Pancreas (tissue), 10 donors: ENCODE measurements around the gene DDAH2. TPM values are rescaled to one million over a fixed set of nuclear protein-coding genes. Genes with fewer than 3 reads are reported as not detected.

ENCODE experiments used
- ATAC-seq, 4 donors: fragments of 200-7000 bp; cut with Tn5 transposase; one replicate each; pipeline versions ENCODE4 v1.8.0 to v1.9.1; 2020; ENCODE audit warnings: mild to moderate bottlenecking in 4 of 4, moderate library complexity in 4 of 4
- DNase-seq, 6 donors: peaks; one replicate each; pipeline ENCODE4 v3.0.0-alpha.2; 2020
- FAIRE-seq: peaks from 2 replicates; lab custom pipeline; 2012; peaks lifted over from hg19 to GRCh38; lab: Jason Lieb, UNC
- H3K27ac ChIP-seq, 4 donors: fragments of 200-600 bp; sonication (generic); 1 replicate in 3 of 4; 2 replicates in 1 of 4; pipeline versions ENCODE4 v1.5.0 to v1.8.0; 2020
- H3K27me3 ChIP-seq, 4 donors: fragments of 200-600 bp; one replicate each; pipeline ENCODE4 v1.8.0; 2021
- H3K36me3 ChIP-seq, 3 donors: fragments of 200-600 bp; sonication (generic) in 1 of 3; one replicate each; pipeline versions ENCODE4 v1.5.0 to v1.8.0; 2020 to 2021
- H3K4me1 ChIP-seq, 3 donors: fragments of 200-600 bp; one replicate each; pipeline ENCODE4 v1.8.0; 2021
- H3K4me3 ChIP-seq, 4 donors: fragments of 200-600 bp; sonication (generic) in 2 of 4; one replicate each; pipeline versions ENCODE4 v1.5.0 to v1.8.0; 2020 to 2021
- H3K9me3 ChIP-seq, 4 donors: fragments of 200-600 bp; one replicate each; pipeline ENCODE4 v1.8.0; 2021
- WGBS, 2 donors: extraction: QIAGEN DNeasy Blood & Tissue Kit; methylation state at CpG; one replicate each; pipeline ENCODE4 v1.1.7; 2013; 5-methylcytosine and 5-hydroxymethylcytosine counted together
- intact Hi-C, 3 donors: fragments of 100-400 bp; cut with DNase I; formaldehyde crosslinking; loops; one replicate each; pipeline versions ENCODE4 v1.11.1 to v1.14.2; 2022
- polyA plus RNA-seq, 2 donors: library from polyadenylated mRNA; stranded (reverse); fragments of 200-250 nt; gene quantifications; one replicate each; pipeline ENCODE4 v1.2.3, GENCODE V29; 2013
- total RNA-seq, 6 donors: library from RNA; stranded (reverse); fragmentation: NEBNext Ultra II Directional in 4 of 6; extraction: Animal tissue kit (Norgen Biotek cat#: 25700) in 4 of 6; gene quantifications; one replicate each; pipeline versions ENCODE4 v1.2.1 to v1.2.4, GENCODE V29; 2021 to 2023
- TF ChIP-seq, protein P1 (sequence below), 4 donors: fragments of 200-600 bp; sonication (generic) in 3 of 4; IDR thresholded peaks; one replicate each; pipeline versions ENCODE4 v1.5.0 to v1.8.0; 2021; ENCODE audit warnings: antibody characterized with exemption in 4 of 4
- donor health status: healthy with polysubstance abuse.
- donor health status: DM: no; HTN: no; CAD: no; lungs with moderate emphysema.
- donor health status: DM: no; HTN: no; CAD: no.
- donor health status: control.
- donor health status: control.
- donor health status: Bipolar disorder and iron deficiency.
- donor health status: DM: yes; HTN: yes; CAD: no.
- donor health status: DM: no; HTN: no; CAD: no.
- donor health status: DM: no; HTN: no; CAD: no.
- donor health status: DM: yes; HTN: yes; CAD: no.

Gene DDAH2
- total and polyA plus RNA-seq, 8 donors = 6.5 to 68.8 (median 18.2) TPM

- ATAC-seq (peak in 1 of 4 donors; percentile 32), DNase-seq (peak in 1 of 6 donors; percentile 70), FAIRE-seq (no peak)
- H3K36me3 ChIP-seq = no peaks in the 10 kb centered on the region
- H3K27ac ChIP-seq = no peak overlapping the region
- no peaks in the 10 kb centered on the region for H3K9me3 ChIP-seq
- TF ChIP-seq, protein P1, sequence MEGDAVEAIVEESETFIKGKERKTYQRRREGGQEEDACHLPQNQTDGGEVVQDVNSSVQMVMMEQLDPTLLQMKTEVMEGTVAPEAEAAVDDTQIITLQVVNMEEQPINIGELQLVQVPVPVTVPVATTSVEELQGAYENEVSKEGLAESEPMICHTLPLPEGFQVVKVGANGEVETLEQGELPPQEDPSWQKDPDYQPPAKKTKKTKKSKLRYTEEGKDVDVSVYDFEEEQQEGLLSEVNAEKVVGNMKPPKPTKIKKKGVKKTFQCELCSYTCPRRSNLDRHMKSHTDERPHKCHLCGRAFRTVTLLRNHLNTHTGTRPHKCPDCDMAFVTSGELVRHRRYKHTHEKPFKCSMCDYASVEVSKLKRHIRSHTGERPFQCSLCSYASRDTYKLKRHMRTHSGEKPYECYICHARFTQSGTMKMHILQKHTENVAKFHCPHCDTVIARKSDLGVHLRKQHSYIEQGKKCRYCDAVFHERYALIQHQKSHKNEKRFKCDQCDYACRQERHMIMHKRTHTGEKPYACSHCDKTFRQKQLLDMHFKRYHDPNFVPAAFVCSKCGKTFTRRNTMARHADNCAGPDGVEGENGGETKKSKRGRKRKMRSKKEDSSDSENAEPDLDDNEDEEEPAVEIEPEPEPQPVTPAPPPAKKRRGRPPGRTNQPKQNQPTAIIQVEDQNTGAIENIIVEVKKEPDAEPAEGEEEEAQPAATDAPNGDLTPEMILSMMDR (IDR thresholded peaks at IDR 0.05) = no peak
- no peaks in the 10 kb centered on the region for H3K27me3 ChIP-seq
- H3K4me3 ChIP-seq = no peak overlapping the region
- WGBS, 2 donors = 40 to 47% methylated on average over 41 to 42 of the region's 42 CpGs
- intact Hi-C loops = loop anchor here in 1 of 3 donors (5.0 kb wide), 1 partner anchor 84 kb away; the partner anchor contains the start of gene LY6G5C
- H3K4me1 ChIP-seq = no peaks in the 10 kb centered on the region
Measured at GRCh38 chr6:31765910-31766794, 37.1 kb upstream of the DDAH2 start.

- H3K9me3 ChIP-seq = no peaks in the 10 kb centered on the region
- WGBS, 2 donors = 80 to 85% methylated on average over 9 of the region's 9 CpGs
- FAIRE-seq (no peak), DNase-seq (peak in 1 of 6 donors; percentile 41), ATAC-seq (no peak)
- H3K27me3 ChIP-seq = no peaks in the 10 kb centered on the region
- H3K27ac ChIP-seq = no peak overlapping the region
- intact Hi-C loops = loop anchor here in 1 of 3 donors (5.0 kb wide), 1 partner anchor 83 kb away; the partner anchor contains the start of gene LY6G5C
- no peaks in the 10 kb centered on the region for H3K4me1 ChIP-seq
- no peak overlapping the region for H3K4me3 ChIP-seq
- TF ChIP-seq, protein P1 (IDR thresholded peaks at IDR 0.05) = no peak
- no peaks in the 10 kb centered on the region for H3K36me3 ChIP-seq
Measured at GRCh38 chr6:31765559-31765909, 36.4 kb upstream of the DDAH2 start.

DNA sequence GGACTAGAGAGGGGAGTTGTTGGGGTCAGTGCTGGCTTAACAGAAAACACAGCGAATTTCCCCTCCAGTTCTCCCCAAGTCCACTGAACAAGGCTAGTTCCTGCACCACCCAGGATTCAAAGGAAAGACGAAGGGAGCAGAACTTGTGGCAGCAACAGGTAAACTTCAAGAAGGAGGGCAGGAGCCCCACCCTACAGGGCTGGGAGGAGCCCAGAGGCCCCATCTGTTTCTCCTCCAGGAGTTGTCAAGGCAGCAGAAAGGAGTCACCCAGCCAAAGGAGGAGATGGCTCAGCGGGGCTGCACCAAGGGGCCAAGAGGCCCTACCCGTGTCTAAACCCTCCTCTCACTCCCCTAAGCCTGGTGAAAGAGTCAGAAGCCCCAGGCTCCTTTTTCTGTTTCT is 35.1 kb upstream of the DDAH2 start:
- FAIRE-seq (no peak), ATAC-seq (no peak), DNase-seq (no peak)
- no peaks in the 10 kb centered on the region for H3K27me3 ChIP-seq
- TF ChIP-seq, protein P1 (IDR thresholded peaks at IDR 0.05) = no peak
- H3K27ac ChIP-seq = no peak overlapping the region
- WGBS, 2 donors = 80 to 89% methylated on average over 4 of the region's 4 CpGs
- H3K4me3 ChIP-seq = no peak overlapping the region
- no peaks in the 10 kb centered on the region for H3K36me3 ChIP-seq
- intact Hi-C loops = no loop called here
- no peaks in the 10 kb centered on the region for H3K4me1 ChIP-seq
- no peaks in the 10 kb centered on the region for H3K9me3 ChIP-seq

GRCh38 chr6:31763619-31763940 is 34.5 kb upstream of the DDAH2 start:
- intact Hi-C loops = no loop called here
- no peaks in the 10 kb centered on the region for H3K4me1 ChIP-seq
- H3K4me3 ChIP-seq = no peak overlapping the region
- 22 to 42% methylated on average over 1 of the region's 1 CpG for WGBS, 2 donors
- TF ChIP-seq, protein P1 (IDR thresholded peaks at IDR 0.05) = no peak
- no peaks in the 10 kb centered on the region for H3K9me3 ChIP-seq
- no peak for FAIRE-seq
- peak in 1 of 4 donors; percentile 46 for ATAC-seq
- H3K27me3 ChIP-seq = no peaks in the 10 kb centered on the region
- DNase-seq = no peak
- H3K27ac ChIP-seq = no peak overlapping the region
- no peaks in the 10 kb centered on the region for H3K36me3 ChIP-seq
